Transverse colon (tissue), 4 donors: ENCODE results near the gene OLFM2. TPM values are rescaled to one million over a fixed set of nuclear protein-coding genes. Genes with fewer than 3 reads are reported as not detected.

ENCODE experiments used
- DNase-seq: peaks from one replicate; pipeline ENCODE4 v3.0.0-alpha.2; 2019
- H3K27ac ChIP-seq, 4 donors: fragments of 200-600 bp; sonication (generic); 2 replicates each; pipeline ENCODE4 v1.5.1; 2016 to 2018; ENCODE audit warnings: inconsistent platforms in 4 of 4
- H3K27me3 ChIP-seq: fragments of 200-600 bp; sonication (generic); 2 replicates; pipeline ENCODE4 v1.5.1; 2017; ENCODE audit warnings: inconsistent platforms
- H3K36me3 ChIP-seq, 4 donors: fragments of 200-600 bp; sonication (generic); 2 replicates each; pipeline ENCODE4 v1.5.1; 2017 to 2019; ENCODE audit warnings: inconsistent platforms in 4 of 4
- H3K4me1 ChIP-seq, 4 donors: fragments of 200-600 bp; sonication (generic); 2 replicates each; pipeline ENCODE4 v1.5.1; 2017 to 2020; ENCODE audit warnings: inconsistent platforms in 4 of 4
- H3K4me3 ChIP-seq, 4 donors: fragments of 200-600 bp; sonication (generic); 1 replicate in 1 of 4; 2 replicates in 3 of 4; pipeline versions ENCODE4 v1.5.1 to v1.6.1; 2017 to 2019; ENCODE audit warnings: inconsistent platforms in 4 of 4
- H3K9me3 ChIP-seq, 2 donors: fragments of 200-600 bp; sonication (generic); 2 replicates each; pipeline ENCODE4 v1.5.1; 2017 to 2019; ENCODE audit warnings: inconsistent platforms in 2 of 2
- CTCF ChIP-seq, 5 experiments: fragments of 200-600 bp in 3 of 5; fragments of 450-650 bp in 2 of 5; sonication (generic) in 3 of 5; IDR thresholded peaks; 1 replicate in 2 of 5; 2 replicates in 3 of 5; pipeline ENCODE4 v1.5.1; 2016 to 2017; ENCODE audit warnings: antibody characterized with exemption in 5 of 5, inconsistent platforms in 3 of 5, mild to moderate bottlenecking in 2 of 5, moderate library complexity in 1 of 5
- EP300 ChIP-seq: sonication (generic); formaldehyde crosslinking; IDR thresholded peaks from one replicate; pipeline ENCODE4 v1.6.1; 2017; ENCODE audit warnings: antibody characterized with exemption, low read depth
- POLR2A ChIP-seq: fragments of 450-650 bp; IDR thresholded peaks from one replicate; pipeline ENCODE4 v1.6.1; 2016; ENCODE audit warnings: antibody characterized with exemption, mild to moderate bottlenecking, moderate library complexity
- POLR2AphosphoS5 ChIP-seq, 3 donors: sonication (generic); formaldehyde crosslinking; IDR thresholded peaks; one replicate each; pipeline ENCODE4 v1.6.1; 2016; ENCODE audit warnings: antibody characterized with exemption in 3 of 3
- WGBS, 2 donors: methylation state at CpG; one replicate each; pipeline ENCODE4 v1.1.5; 2018; ENCODE audit warnings: low coverage in 1 of 2; 5-methylcytosine and 5-hydroxymethylcytosine counted together
- in situ Hi-C, 4 donors: fragments of 200-750 bp; cut with MboI; loops; one replicate each; pipeline versions ENCODE4 v1.15.0 to v1.15.1; 2017; ENCODE audit warnings: low sequenced_read_pairs in 3 of 4, low pct_ligation_motif_present in 1 of 4, low pct_unique_long_range_greater_than_20kb in 1 of 4
- intact Hi-C: fragments of 100-400 bp; cut with DNase I; formaldehyde crosslinking; loops from one replicate; pipeline ENCODE4 v1.15.1; 2023; ENCODE audit warnings: low total_unique reads
- total RNA-seq, 4 donors: library from RNA; depleted of rRNA; stranded (reverse); fragments of >200 nt; gene quantifications; one replicate each; pipeline ENCODE4 v1.1.0, GENCODE V29; 2016

OLFM2 gene
- total RNA-seq, 4 donors from 2014 or later, result 2.0 to 2.7 TPM; not detected in 2

DNA sequence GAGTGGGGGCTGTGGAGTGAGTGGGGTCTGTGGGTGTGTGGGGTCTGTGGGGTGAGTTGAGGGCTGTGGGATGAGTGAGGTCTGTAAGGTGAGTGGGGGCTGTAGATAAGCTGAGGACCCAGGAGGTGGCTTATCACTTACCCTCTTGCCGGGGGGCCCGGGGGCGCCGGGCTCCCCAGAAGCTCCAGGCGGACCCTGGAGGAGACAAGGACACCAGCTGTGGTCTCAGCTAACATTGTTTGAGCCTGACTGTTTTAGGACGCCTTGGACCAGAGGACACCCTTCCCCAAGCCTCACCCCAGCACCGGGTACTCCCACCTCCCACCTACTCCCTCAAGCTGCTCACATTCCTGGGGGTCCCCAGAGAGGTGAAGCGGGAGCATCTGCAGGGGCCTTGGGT, 34.2 kb upstream of the OLFM2 start:
- in situ Hi-C loops (no loop called here), intact Hi-C loops (no loop called here)
- no peaks in the 10 kb centered on the region for H3K36me3 ChIP-seq
- 78 to 86% methylated on average over 6 to 8 of the region's 8 CpGs for WGBS, 2 donors
- no peak overlapping the region for H3K4me3 ChIP-seq
- TF ChIP-seq EP300, result no peak
- TF ChIP-seq POLR2AphosphoS5 (IDR thresholded peaks at IDR 0.05), result no peak
- TF ChIP-seq CTCF (IDR thresholded peaks at IDR 0.05), result no peak
- TF ChIP-seq POLR2A, result no peak
- H3K4me1 ChIP-seq, result no peaks in the 10 kb centered on the region
- H3K27ac ChIP-seq, result no peak overlapping the region
- H3K27me3 ChIP-seq, result peaks cover 16% of the 10 kb centered on the region
- no peak for DNase-seq
- H3K9me3 ChIP-seq, result no peaks in the 10 kb centered on the region

DNA sequence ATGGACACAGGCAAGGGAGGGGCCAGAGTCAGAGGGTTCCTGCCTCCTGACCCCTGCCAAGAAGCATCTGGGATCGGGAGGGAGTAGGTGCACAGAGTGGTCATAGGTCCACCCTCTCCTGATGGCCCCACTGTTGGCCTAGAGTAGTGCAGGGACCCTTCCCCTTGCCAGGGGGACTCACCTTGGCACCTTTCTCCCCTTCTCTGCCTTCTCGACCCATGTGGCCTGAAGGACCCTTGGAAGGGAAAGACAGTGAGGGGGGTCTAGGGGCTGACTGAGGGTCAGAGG, 33.3 kb upstream of the OLFM2 start:
- Histone ChIP-seq H3K27me3 (peaks cover 18% of the 10 kb centered on the region), H3K27ac (no peak overlapping the region), H3K9me3 (no peaks in the 10 kb centered on the region), H3K4me1 (no peaks in the 10 kb centered on the region), H3K36me3 (no peaks in the 10 kb centered on the region), H3K4me3 (no peak overlapping the region)
- TF ChIP-seq EP300 (no peak), POLR2AphosphoS5 (IDR thresholded peaks at IDR 0.05) (no peak), POLR2A (no peak), CTCF (IDR thresholded peaks at IDR 0.05) (no peak)
- intact Hi-C loops, result no loop called here
- in situ Hi-C loops, result no loop called here
- no peak for DNase-seq
- 75% methylated on average over 2 of the region's 2 CpGs; no CpG with 5 or more reads in 1 of the 2 donors for WGBS, 2 donors

DNA sequence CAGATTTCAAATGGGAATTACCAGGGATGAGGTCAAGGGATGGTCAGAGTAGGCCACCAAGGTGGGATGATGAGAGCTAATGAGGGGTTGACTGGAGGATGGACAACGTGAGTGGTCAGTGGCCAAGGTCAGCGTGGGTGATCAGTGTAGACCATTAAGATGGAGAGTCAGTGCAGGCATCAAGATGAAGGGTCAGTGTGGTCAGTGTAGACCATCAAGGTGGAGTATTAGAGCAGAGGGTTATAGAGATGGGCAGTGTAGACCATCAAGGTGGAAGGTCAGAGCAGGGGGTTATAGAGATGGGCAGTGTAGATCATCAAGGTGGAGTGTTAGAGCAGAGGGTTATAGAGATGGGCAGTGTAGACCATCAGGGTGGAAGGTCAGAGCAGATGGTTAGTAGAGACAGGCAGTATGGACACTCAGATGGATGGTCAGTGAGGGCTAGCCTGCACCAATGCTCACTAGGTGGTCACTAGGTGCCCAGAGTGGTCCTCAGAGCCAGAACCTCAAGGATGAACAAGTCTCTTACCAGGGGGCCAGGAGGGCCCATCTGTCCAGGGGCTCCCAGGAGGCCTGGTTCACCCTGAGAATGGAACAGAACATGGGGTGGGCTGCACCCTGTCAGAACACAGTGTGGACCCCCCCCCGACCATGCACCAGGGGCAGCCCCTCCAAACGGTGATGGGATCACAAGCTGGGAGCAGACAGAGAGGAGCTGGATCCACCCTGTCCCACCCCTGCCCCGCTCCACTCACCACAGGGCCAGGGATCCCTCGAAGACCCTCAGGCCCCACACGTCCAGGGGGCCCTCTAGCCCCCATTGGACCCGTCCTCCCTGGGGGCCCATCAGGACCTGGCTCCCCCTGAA, 32.7 kb upstream of the OLFM2 start:
- intact Hi-C loops, result no loop called here
- Histone ChIP-seq H3K27ac (no peak overlapping the region), H3K9me3 (no peaks in the 10 kb centered on the region), H3K36me3 (no peaks in the 10 kb centered on the region), H3K4me3 (no peak overlapping the region), H3K4me1 (no peaks in the 10 kb centered on the region), H3K27me3 (peaks cover 18% of the 10 kb centered on the region)
- in situ Hi-C loops, result no loop called here
- no peak for DNase-seq
- 65 to 77% methylated on average over 2 to 8 of the region's 8 CpGs for WGBS, 2 donors
- TF ChIP-seq EP300, result no peak
- TF ChIP-seq POLR2A, result no peak
- TF ChIP-seq POLR2AphosphoS5 (IDR thresholded peaks at IDR 0.05), result no peak
- TF ChIP-seq CTCF (IDR thresholded peaks at IDR 0.05), result no peak

DNA sequence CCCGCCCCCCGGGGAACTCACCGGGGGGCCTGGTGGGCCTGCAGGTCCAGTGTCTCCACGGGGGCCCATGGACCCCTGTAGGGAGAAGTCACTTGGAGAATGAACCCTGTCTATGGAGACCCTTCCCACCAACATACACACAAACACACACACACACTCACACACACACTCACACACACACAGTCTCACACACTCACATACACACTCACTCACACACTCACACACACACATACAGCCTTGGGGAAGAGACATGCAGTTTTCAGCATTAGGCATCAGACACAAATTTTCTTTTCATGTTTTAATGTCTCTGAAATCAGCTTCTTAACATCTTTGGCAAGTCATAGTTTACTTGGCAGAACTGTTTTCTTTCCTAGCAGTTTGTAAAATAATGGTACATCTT, 31.0 kb upstream of the OLFM2 start:
- Histone ChIP-seq H3K27me3 (peaks cover 26% of the 10 kb centered on the region), H3K4me1 (no peaks in the 10 kb centered on the region), H3K4me3 (no peak overlapping the region), H3K36me3 (no peaks in the 10 kb centered on the region), H3K9me3 (no peaks in the 10 kb centered on the region), H3K27ac (no peak overlapping the region)
- no peak for DNase-seq
- WGBS, 2 donors, result 68% methylated on average over 4 of the region's 4 CpGs; no CpG with 5 or more reads in 1 of the 2 donors
- in situ Hi-C loops (no loop called here), intact Hi-C loops (no loop called here)
- TF ChIP-seq POLR2AphosphoS5 (IDR thresholded peaks at IDR 0.05) (no peak), EP300 (no peak), CTCF (IDR thresholded peaks at IDR 0.05) (no peak), POLR2A (no peak)
